GM10248 (cell line): Measurements from ENCODE around the gene CPED1.

Experiments
- CTCF ChIA-PET: fragments of 300-600 bp; sonication (Branson Sonifier 250); formaldehyde crosslinking; extraction: SDS; loops from one replicate; lab custom pipeline; 2021; ENCODE audit warnings: antibody characterized with exemption; lab: Yijun Ruan, JAX
- POLR2A ChIA-PET: fragments of 350-650 bp; sonication (Branson Sonifier 250); formaldehyde crosslinking; extraction: SDS; loops from one replicate; lab custom pipeline; 2020; ENCODE audit warnings: antibody characterized with exemption; lab: Yijun Ruan, JAX
- DNase-seq: peaks from one replicate; pipeline ENCODE4 v3.0.0; 2012; ENCODE audit errors: extremely low spot score
- TF ChIP-seq, protein P1 (sequence below): IDR thresholded peaks from 2 replicates; pipeline ENCODE4 v1.5.1; 2012; ENCODE audit warnings: mild to moderate bottlenecking, low read depth; ENCODE audit errors: extremely low read depth, missing control alignments, control extremely low read depth

The CPED1 gene

DNA sequence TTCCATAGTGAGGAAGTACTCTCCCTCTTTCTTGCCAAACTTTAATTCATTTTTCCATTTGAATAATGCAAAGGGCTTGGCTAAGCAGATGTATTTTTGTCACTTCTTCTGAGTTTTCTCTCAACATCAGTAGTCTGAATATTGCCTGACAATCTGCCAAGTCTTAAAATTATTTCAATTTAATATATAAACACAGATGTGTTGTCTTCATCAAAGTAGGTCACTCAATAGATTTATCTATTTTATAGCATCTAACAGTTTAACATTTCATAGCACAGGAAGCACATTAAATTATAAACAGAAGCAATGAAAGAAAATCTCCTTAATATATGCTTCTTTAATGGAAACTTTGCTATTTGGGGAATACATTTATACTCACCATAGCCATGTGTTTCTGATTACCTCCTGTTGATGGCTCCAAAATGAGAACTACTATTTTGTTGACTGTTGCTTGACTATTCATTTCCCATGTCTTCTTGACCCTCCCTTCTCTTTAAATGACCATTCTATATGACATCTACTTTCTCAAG is 4.5 kb downstream of the CPED1 start:
- TF ChIP-seq, protein P1, sequence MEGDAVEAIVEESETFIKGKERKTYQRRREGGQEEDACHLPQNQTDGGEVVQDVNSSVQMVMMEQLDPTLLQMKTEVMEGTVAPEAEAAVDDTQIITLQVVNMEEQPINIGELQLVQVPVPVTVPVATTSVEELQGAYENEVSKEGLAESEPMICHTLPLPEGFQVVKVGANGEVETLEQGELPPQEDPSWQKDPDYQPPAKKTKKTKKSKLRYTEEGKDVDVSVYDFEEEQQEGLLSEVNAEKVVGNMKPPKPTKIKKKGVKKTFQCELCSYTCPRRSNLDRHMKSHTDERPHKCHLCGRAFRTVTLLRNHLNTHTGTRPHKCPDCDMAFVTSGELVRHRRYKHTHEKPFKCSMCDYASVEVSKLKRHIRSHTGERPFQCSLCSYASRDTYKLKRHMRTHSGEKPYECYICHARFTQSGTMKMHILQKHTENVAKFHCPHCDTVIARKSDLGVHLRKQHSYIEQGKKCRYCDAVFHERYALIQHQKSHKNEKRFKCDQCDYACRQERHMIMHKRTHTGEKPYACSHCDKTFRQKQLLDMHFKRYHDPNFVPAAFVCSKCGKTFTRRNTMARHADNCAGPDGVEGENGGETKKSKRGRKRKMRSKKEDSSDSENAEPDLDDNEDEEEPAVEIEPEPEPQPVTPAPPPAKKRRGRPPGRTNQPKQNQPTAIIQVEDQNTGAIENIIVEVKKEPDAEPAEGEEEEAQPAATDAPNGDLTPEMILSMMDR, result no peak
- DNase-seq, result no peak
- POLR2A ChIA-PET, result no interaction called here
- CTCF ChIA-PET, result no interaction called here

DNA sequence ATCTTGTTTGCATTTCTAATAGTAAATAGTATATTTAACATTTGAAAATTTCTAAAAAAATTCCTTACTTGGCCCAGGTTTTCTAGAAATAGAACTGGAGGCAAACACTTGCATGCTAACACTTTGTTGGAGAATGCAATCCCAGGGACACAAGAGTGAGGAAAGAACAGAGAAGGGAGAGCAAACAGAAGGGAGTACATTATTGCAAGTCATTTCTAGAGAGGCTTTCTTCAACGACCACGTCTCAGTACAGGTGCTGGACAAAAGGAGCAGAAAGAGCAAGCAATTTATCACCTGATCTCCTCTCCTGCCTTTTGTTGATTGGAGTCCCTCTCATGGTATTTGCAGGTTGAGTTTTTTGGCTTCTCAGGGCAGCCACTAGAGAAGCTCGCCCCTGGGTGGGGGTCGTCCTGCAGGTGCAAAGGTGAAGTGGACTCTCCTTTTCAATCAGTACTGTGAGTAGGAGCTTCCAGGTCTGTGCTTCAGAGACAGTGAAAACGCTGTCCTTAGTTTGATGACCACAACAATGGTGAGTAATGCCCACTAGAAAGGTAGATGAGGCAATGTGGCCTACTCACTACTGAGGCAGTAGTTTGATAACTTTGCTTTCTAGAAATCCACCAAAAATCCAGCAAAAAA is 5.2 kb downstream of the CPED1 start:
- TF ChIP-seq, protein P1, result no peak
- CTCF ChIA-PET, result no interaction called here
- DNase-seq, result no peak
- POLR2A ChIA-PET, result no interaction called here

DNA sequence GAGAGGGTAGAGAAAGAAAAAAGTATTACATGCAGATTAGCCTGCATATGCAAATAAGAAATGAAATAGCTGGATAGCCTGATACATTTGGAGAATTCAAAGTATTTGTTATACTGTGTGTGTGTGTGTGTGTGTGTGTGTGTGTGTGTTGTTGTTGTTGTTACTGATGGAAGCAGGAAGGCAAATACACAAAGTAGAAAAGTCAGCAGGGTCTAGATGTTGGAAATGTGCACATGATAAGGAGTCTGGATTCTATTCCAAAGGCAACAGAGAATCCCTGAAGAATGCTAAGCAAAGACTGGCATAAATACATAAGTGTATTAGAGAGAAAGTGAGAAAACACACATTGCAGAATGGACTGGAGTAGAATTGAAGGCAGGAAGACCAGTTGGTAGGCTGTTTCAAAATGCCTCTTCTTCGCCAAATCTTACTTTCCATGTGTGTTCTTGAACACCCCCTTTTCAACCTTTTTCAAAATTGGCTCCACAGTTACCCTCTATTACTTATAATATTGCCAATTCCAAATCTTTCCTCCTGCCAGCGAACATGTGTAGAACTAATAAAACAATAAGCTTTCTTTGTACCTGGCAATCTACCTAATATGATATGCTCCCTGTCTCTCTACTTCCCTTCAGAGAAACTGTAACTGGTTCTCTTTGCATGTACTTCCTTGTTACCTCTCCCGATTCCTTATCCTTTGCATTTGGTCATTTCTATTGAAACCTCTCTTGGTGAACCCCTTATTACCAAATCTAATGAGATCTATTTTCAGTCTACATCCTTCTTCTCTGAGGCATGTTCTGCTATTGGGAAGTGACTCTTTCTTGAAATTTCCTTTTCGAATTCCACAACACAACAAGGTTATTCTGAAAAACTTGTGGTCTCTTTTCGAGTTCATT is 6.2 kb downstream of the CPED1 start:
- TF ChIP-seq, protein P1, result no peak

DNA sequence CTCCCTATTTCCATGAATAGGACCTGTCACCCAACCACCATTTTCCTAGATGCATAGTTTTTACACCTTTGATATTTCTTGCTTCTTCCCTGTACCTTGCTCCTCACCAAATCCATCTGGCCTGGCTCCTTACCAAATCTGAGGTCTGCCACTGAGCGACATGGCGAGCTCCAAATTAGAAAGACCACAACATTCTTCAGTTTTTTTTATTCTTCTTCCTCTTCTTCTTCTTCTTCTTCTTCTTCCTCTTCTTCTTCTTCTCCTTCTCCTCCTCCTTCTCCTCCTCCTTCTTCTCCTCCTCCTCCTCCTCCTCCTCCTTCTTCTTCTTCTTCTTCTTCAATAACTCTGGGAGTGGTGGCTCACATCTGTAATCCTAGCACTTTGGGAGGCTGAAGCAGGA is 7.1 kb downstream of the CPED1 start:
- ChIA-PET CTCF (interaction anchor here (7.6 kb wide), 1 partner anchor 7 kb away, joined by 75 read pairs; the partner anchor contains the start of gene CPED1), POLR2A (no interaction called here)
- TF ChIP-seq, protein P1, result no peak
- no peak for DNase-seq

More for the DNA sequence above, 6.2 kb downstream of the CPED1 start:
- ChIA-PET CTCF (no interaction called here), POLR2A (no interaction called here)
- no peak for DNase-seq

DNA sequence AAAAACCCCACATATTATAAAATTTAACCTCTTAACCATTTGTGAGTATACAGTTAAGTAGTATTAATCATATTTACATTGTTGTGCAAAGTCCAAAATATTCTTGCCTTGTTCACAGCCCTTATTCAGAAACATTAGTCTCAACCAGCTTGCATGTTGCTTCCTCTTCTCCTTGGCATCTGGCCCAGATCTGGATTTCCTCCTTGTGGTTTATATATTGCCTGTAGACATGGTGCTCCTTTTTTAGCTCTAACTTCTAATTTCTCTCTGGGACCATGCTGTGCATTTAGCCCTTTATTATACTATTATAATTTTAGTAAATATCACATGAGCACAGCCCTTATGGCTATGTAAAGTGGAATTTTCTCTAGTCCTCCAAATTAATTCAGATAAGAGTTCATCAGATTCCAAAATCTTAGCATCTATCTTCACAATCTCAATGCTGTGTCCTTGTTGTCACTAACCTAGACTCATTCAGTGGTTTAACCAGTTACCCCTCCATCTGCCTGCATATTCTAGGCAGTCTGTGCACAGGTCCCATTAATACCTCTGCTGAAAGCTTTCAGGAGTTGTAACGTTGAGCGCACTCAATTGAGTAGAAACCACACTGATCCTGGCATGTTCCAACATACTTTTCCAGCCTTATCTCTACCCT is 7.9 kb downstream of the CPED1 start:
- no peak for DNase-seq

More for the DNA sequence above, 7.9 kb downstream of the CPED1 start:
- CTCF ChIA-PET, result interaction anchor here (1.0 to 7.6 kb wide), 3 partner anchors 8 to 204 kb away, joined by 3 to 75 read pairs (median 3); partner anchors contain the start of gene CPED1
- TF ChIP-seq, protein P1, result no peak
- POLR2A ChIA-PET, result no interaction called here
